ENCODE results near the gene TMEM63C. TPM values are rescaled to one million over a fixed set of nuclear protein-coding genes. Genes with fewer than 3 reads are reported as not detected.

Gene TMEM63C
- total RNA-seq, 4 donors from 2014 or later: 0.98 to 1.9 TPM; not detected in 2

GRCh38 chr14:77214216-77214615, 32.6 kb downstream of the TMEM63C start:
- Histone ChIP-seq H3K27me3 (no peaks in the 10 kb centered on the region), H3K9me3 (no peaks in the 10 kb centered on the region), H3K27ac (no peak overlapping the region), H3K4me1 (no peaks in the 10 kb centered on the region), H3K36me3 (no peaks in the 10 kb centered on the region), H3K4me3 (no peak overlapping the region)
- intact Hi-C loops (cut with DNase I; ENCODE audit: low total_unique reads): no loop called here
- TF ChIP-seq POLR2A (IDR thresholded peaks at IDR 0.05) (no peak), CTCF (IDR thresholded peaks at IDR 0.05) (no peak)
- no peak for DNase-seq

GRCh38 chr14:77217551-77217950, 36.0 kb downstream of the TMEM63C start:
- DNase-seq: no peak
- TF ChIP-seq CTCF (IDR thresholded peaks at IDR 0.05) (no peak), POLR2A (IDR thresholded peaks at IDR 0.05) (no peak)
- no peak overlapping the region for H3K27ac ChIP-seq
- no peaks in the 10 kb centered on the region for H3K36me3 ChIP-seq
- no peaks in the 10 kb centered on the region for H3K4me1 ChIP-seq
- intact Hi-C loops (cut with DNase I; ENCODE audit: low total_unique reads): no loop called here
- no peaks in the 10 kb centered on the region for H3K27me3 ChIP-seq
- H3K9me3 ChIP-seq: no peaks in the 10 kb centered on the region
- no peak overlapping the region for H3K4me3 ChIP-seq

- H3K36me3 ChIP-seq: no peaks in the 10 kb centered on the region
- H3K4me1 ChIP-seq: no peaks in the 10 kb centered on the region
- no peaks in the 10 kb centered on the region for H3K27me3 ChIP-seq
- no peak overlapping the region for H3K4me3 ChIP-seq
- no peak overlapping the region for H3K27ac ChIP-seq
- intact Hi-C loops (cut with DNase I; ENCODE audit: low total_unique reads): no loop called here
- TF ChIP-seq POLR2A (IDR thresholded peaks at IDR 0.05): no peak
- TF ChIP-seq CTCF (IDR thresholded peaks at IDR 0.05): no peak
- H3K9me3 ChIP-seq: no peaks in the 10 kb centered on the region
- no peak for DNase-seq
These were observed 38.0 kb downstream of the TMEM63C start for GRCh38 chr14:77219591-77219990.

GRCh38 chr14:77220246-77221017, 38.8 kb downstream of the TMEM63C start:
- Histone ChIP-seq H3K4me3 (no peak overlapping the region), H3K36me3 (no peaks in the 10 kb centered on the region), H3K9me3 (no peaks in the 10 kb centered on the region), H3K27ac (no peak overlapping the region), H3K4me1 (no peaks in the 10 kb centered on the region), H3K27me3 (no peaks in the 10 kb centered on the region)
- DNase-seq: no peak
- intact Hi-C loops (cut with DNase I; ENCODE audit: low total_unique reads): no loop called here
- no peak for TF ChIP-seq CTCF (IDR thresholded peaks at IDR 0.05)
- no peak for TF ChIP-seq POLR2A (IDR thresholded peaks at IDR 0.05)

GRCh38 chr14:77221241-77221871, 39.8 kb downstream of the TMEM63C start:
- Histone ChIP-seq H3K9me3 (no peaks in the 10 kb centered on the region), H3K27me3 (no peaks in the 10 kb centered on the region), H3K36me3 (no peaks in the 10 kb centered on the region), H3K4me3 (no peak overlapping the region), H3K27ac (no peak overlapping the region), H3K4me1 (no peaks in the 10 kb centered on the region)
- no peak for TF ChIP-seq CTCF (IDR thresholded peaks at IDR 0.05)
- TF ChIP-seq POLR2A (IDR thresholded peaks at IDR 0.05): no peak
- DNase-seq: no peak
- intact Hi-C loops (cut with DNase I; ENCODE audit: low total_unique reads): no loop called here
